ENCODE results near the gene OCIAD1. TPM values are rescaled to one million over a fixed set of nuclear protein-coding genes. Genes with fewer than 3 reads are reported as not detected.
"Not testable (repeated sequence)": the region's sequence is repeated elsewhere in the genome, so short reads cannot be mapped to it uniquely, and the experiment has no call there.

Gene OCIAD1
- polyA plus RNA-seq, 3 donors, result 112 to 145 (median 139) TPM

- Mint-ChIP-seq H3K9me3 (peaks cover 0 to 7% (median 0%) of the 10 kb centered on the region in 7 donors), H3K27ac (peak overlapping the region in 1 of 7 donors; percentile 65), H3K4me3 (peak overlapping the region in 1 of 2 donors; percentile 44), H3K36me3 (no peaks in the 10 kb centered on the region), H3K4me1 (peaks cover 14% of the 10 kb centered on the region), H3K27me3 (ENCODE audit: low read depth in 3 of 3) (peaks cover 0 to 2% (median 1%) of the 10 kb centered on the region in 3 donors)
- H3K27ac ChIP-seq (ENCODE audit: low read depth in 1 of 2, low read length in 2 of 2), result no peak overlapping the region
- H3K4me2 ChIP-seq (replicated peaks; ENCODE audit: extremely low read depth, low read length, poor library complexity, severe bottlenecking), result peak overlapping the region; percentile 21
- no peaks in the 10 kb centered on the region for H3K9me3 ChIP-seq (replicated peaks in 1 of 2; ENCODE audit: control insufficient read depth in 1 of 2, insufficient read depth in 1 of 2, low read length in 2 of 2)
- peak overlapping the region; percentile 69 for H2AFZ ChIP-seq (ENCODE audit: insufficient read depth, low read depth, low read length, poor library complexity, severe bottlenecking)
- H3K4me3 ChIP-seq (replicated peaks in 1 of 3; ENCODE audit: low read depth in 2 of 3, low read length in 3 of 3), result no peak overlapping the region
- no peak overlapping the region for H3K9ac ChIP-seq (ENCODE audit: insufficient read depth, low read length, poor library complexity, severe bottlenecking)
- WGBS (ENCODE audit: insufficient coverage), result 0% methylated on average over 1 of the region's 2 CpGs
- H4K20me1 ChIP-seq (ENCODE audit: insufficient read depth, low read length), result no peaks in the 10 kb centered on the region
- TF ChIP-seq CTCF (IDR thresholded peaks at IDR 0.05), result no peak
- intact Hi-C loops (cut with micrococcal nuclease), result no loop called here
- H3K79me2 ChIP-seq (ENCODE audit: insufficient read depth, low read length), result no peaks in the 10 kb centered on the region
- DNase-seq, result no peak
- H3K36me3 ChIP-seq (replicated peaks in 1 of 2; ENCODE audit: control insufficient read depth in 1 of 2, insufficient read depth in 2 of 2, low read length in 2 of 2), result no peaks in the 10 kb centered on the region
- H3K27me3 ChIP-seq (ENCODE audit: control insufficient read depth in 2 of 2, insufficient read depth in 2 of 2, low read length in 2 of 2), result no peaks in the 10 kb centered on the region
- H3K4me1 ChIP-seq (ENCODE audit: control insufficient read depth in 1 of 2, insufficient read depth in 2 of 2, low read length in 2 of 2), result peaks cover 0 to 4% of the 10 kb centered on the region in 2 donors
These were observed 15.4 kb upstream of the OCIAD1 start for GRCh38 chr4:48815483-48815882.

GRCh38 chr4:48816297-48816696 is 14.6 kb upstream of the OCIAD1 start:
- H2AFZ ChIP-seq (ENCODE audit: insufficient read depth, low read depth, low read length, poor library complexity, severe bottlenecking), result peak overlapping the region; percentile 69
- H3K36me3 Mint-ChIP-seq; H4K20me1 ChIP-seq (ENCODE audit: insufficient read depth, low read length); H3K79me2 ChIP-seq (ENCODE audit: insufficient read depth, low read length); H3K4me1 ChIP-seq (ENCODE audit: control insufficient read depth in 1 of 2, insufficient read depth in 2 of 2, low read length in 2 of 2); DNase-seq; H3K27me3 ChIP-seq (ENCODE audit: control insufficient read depth in 2 of 2, insufficient read depth in 2 of 2, low read length in 2 of 2); H3K36me3 ChIP-seq (replicated peaks in 1 of 2; ENCODE audit: control insufficient read depth in 1 of 2, insufficient read depth in 2 of 2, low read length in 2 of 2); H3K9me3 ChIP-seq (replicated peaks in 1 of 2; ENCODE audit: control insufficient read depth in 1 of 2, insufficient read depth in 1 of 2, low read length in 2 of 2); H3K9ac ChIP-seq (ENCODE audit: insufficient read depth, low read length, poor library complexity, severe bottlenecking); H3K4me3 ChIP-seq (replicated peaks in 1 of 3; ENCODE audit: low read depth in 2 of 3, low read length in 3 of 3); H3K9me3 Mint-ChIP-seq; intact Hi-C loops (cut with micrococcal nuclease); H3K27me3 Mint-ChIP-seq (ENCODE audit: low read depth in 3 of 3); H3K4me3 Mint-ChIP-seq; H3K4me2 ChIP-seq (replicated peaks; ENCODE audit: extremely low read depth, low read length, poor library complexity, severe bottlenecking); H3K27ac ChIP-seq (ENCODE audit: low read depth in 1 of 2, low read length in 2 of 2): not testable (repeated sequence)
- H3K27ac Mint-ChIP-seq, result peak overlapping the region in 1 of 7 donors; percentile 38
- WGBS (ENCODE audit: insufficient coverage), result 97% methylated on average over 4 of the region's 7 CpGs
- peaks cover 16% of the 10 kb centered on the region for H3K4me1 Mint-ChIP-seq
